PC-3 (cell line): Measurements from ENCODE around the gene NEO1. TPM values are rescaled to one million over a fixed set of nuclear protein-coding genes. Genes with fewer than 3 reads are reported as not detected.

Experiments
- ATAC-seq: fragments of 200-7000 bp; cut with Tn5 transposase; 2 replicates; pipeline ENCODE4 v1.9.1; 2020; ENCODE audit warnings: mild to moderate bottlenecking, moderate library complexity
- BruUV-seq: library from RNA; stranded (reverse); fragments of 400-500 nt; replicated peaks from 2 replicates; lab custom pipeline; 2021; lab: Mats Ljungman, UMichigan
- CTCF ChIA-PET: fragments of 300-600 bp; sonication (Branson Sonifier 250); formaldehyde crosslinking; loops from one replicate; lab custom pipeline; 2022; ENCODE audit warnings: antibody characterized with exemption; lab: Charles Lee
- POLR2A ChIA-PET: fragments of 300-600 bp; sonication (Branson Sonifier 250); formaldehyde crosslinking; loops from one replicate; lab custom pipeline; 2022; ENCODE audit warnings: antibody characterized with exemption; ENCODE audit not compliant: unreplicated experiment; lab: Charles Lee
- DNase-seq: peaks from one replicate; pipeline ENCODE4 v3.0.0-alpha.2; 2015
- H2AFZ ChIP-seq: fragments of 300-600 bp; sonication (generic); 2 replicates; pipeline ENCODE4 v1.6.0; 2016; ENCODE audit warnings: antibody characterized with exemption, low read length
- H3F3A ChIP-seq: fragments of 300-600 bp; sonication (generic); one replicate; pipeline ENCODE4 v1.6.0; 2017; ENCODE audit warnings: antibody characterized with exemption, low read length, control low read depth, mild to moderate bottlenecking; ENCODE audit not compliant: unreplicated experiment
- H3K27ac ChIP-seq: fragments of 300-600 bp; sonication (generic); 2 replicates; pipeline ENCODE4 v1.5.1; 2016; ENCODE audit warnings: mild to moderate bottlenecking, low read length
- H3K27me3 ChIP-seq: fragments of 300-600 bp; sonication (generic); 2 replicates; pipeline ENCODE4 v1.6.1; 2016; ENCODE audit warnings: low read length, mixed read lengths
- H3K36me3 ChIP-seq: fragments of 300-600 bp; sonication (generic); 2 replicates; pipeline ENCODE4 v1.6.1; 2016; ENCODE audit warnings: low read depth, mixed run types, low read length, mixed read lengths
- H3K4me1 ChIP-seq: fragments of 300-600 bp; sonication (generic); 2 replicates; pipeline ENCODE4 v1.5.1; 2016; ENCODE audit warnings: low read length; ENCODE audit not compliant: insufficient read depth
- H3K4me2 ChIP-seq: fragments of 300-600 bp; sonication (generic); 2 replicates; pipeline ENCODE4 v1.6.0; 2016; ENCODE audit warnings: low read length
- H3K4me3 ChIP-seq: fragments of 300-600 bp; sonication (generic); 2 replicates; pipeline ENCODE4 v1.5.1; 2016; ENCODE audit warnings: mild to moderate bottlenecking, low read length, mixed read lengths
- H3K79me2 ChIP-seq: fragments of 300-600 bp; sonication (generic); 2 replicates; pipeline ENCODE4 v1.6.1; 2017; ENCODE audit warnings: low read length, mixed read lengths
- H3K9ac ChIP-seq: fragments of 300-600 bp; sonication (generic); 2 replicates; pipeline ENCODE4 v1.6.0; 2016; ENCODE audit warnings: mild to moderate bottlenecking, low read length
- H3K9me2 ChIP-seq: fragments of 300-600 bp; sonication (generic); replicated peaks from 2 replicates; pipeline ENCODE4 v1.6.1; 2016; ENCODE audit warnings: mixed run types, low read length, mixed read lengths
- H3K9me3 ChIP-seq: fragments of 300-600 bp; sonication (generic); 2 replicates; pipeline ENCODE4 v1.6.1; 2016; ENCODE audit warnings: low read length, mixed read lengths
- H4K20me1 ChIP-seq: fragments of 300-600 bp; sonication (generic); 2 replicates; pipeline ENCODE4 v1.6.1; 2016; ENCODE audit warnings: low read length, mixed read lengths
- CTCF ChIP-seq: fragments of 300-600 bp; sonication (generic); conservative IDR thresholded peaks from 2 replicates; pipeline ENCODE4 v1.5.1; 2017; ENCODE audit warnings: antibody characterized with exemption, low read depth, mild to moderate bottlenecking, low read length
- EZH2 ChIP-seq: fragments of 300-600 bp; sonication (generic); IDR thresholded peaks from one replicate; pipeline ENCODE4 v1.6.1; 2017; ENCODE audit warnings: antibody characterized with exemption, mild to moderate bottlenecking, low read length; ENCODE audit not compliant: unreplicated experiment
- EZH2phosphoT487 ChIP-seq: fragments of 300-600 bp; sonication (generic); IDR thresholded peaks from 2 replicates; pipeline ENCODE4 v1.6.1; 2018; ENCODE audit warnings: mild to moderate bottlenecking, antibody characterized with exemption, low read length, borderline replicate concordance
- intact Hi-C: fragments of 100-400 bp; cut with micrococcal nuclease; formaldehyde crosslinking; loops from 2 replicates; pipeline ENCODE4 v1.9.0; 2023
- total RNA-seq: library from RNA; depleted of rRNA; stranded (reverse); fragments of >200 nt; gene quantifications from 2 replicates; pipeline ENCODE4 v1.2.3, GENCODE V29; 2014

Gene NEO1
- total RNA-seq, 1 experiment from 2014 or later = 1.2 TPM

- no peaks in the 10 kb centered on the region for H3F3A ChIP-seq
- H3K9ac ChIP-seq = no peak overlapping the region
- DNase-seq (no peak), ATAC-seq (no peak)
- no peaks in the 10 kb centered on the region for H4K20me1 ChIP-seq
- ChIA-PET POLR2A (no interaction called here), CTCF (no interaction called here)
- intact Hi-C loops = no loop called here
- BruUV-seq = no TSS peak
- no peak overlapping the region for H2AFZ ChIP-seq
- no peak overlapping the region for H3K27ac ChIP-seq
- no peak overlapping the region for H3K4me3 ChIP-seq
- no peak for TF ChIP-seq EZH2phosphoT487
- no peak for TF ChIP-seq CTCF
- no peak for TF ChIP-seq EZH2
- no peak overlapping the region for H3K4me2 ChIP-seq
- H3K27me3 ChIP-seq = peaks cover 77% of the 10 kb centered on the region
- no peaks in the 10 kb centered on the region for H3K9me3 ChIP-seq
- H3K36me3 ChIP-seq = no peaks in the 10 kb centered on the region
- H3K4me1 ChIP-seq = no peaks in the 10 kb centered on the region
- no peaks in the 10 kb centered on the region for H3K79me2 ChIP-seq
- no peaks in the 10 kb centered on the region for H3K9me2 ChIP-seq
Observed at GRCh38 chr15:73035221-73035620, 17.0 kb upstream of the NEO1 start.

GRCh38 chr15:73038220-73038619 is 14.0 kb upstream of the NEO1 start:
- DNase-seq = no peak
- POLR2A ChIA-PET = no interaction called here
- Histone ChIP-seq H3K4me2 (no peak overlapping the region), H3K9ac (no peak overlapping the region), H3K27me3 (peaks cover 55% of the 10 kb centered on the region), H3F3A (no peaks in the 10 kb centered on the region), H3K27ac (no peak overlapping the region), H4K20me1 (no peaks in the 10 kb centered on the region), H3K79me2 (no peaks in the 10 kb centered on the region), H3K36me3 (no peaks in the 10 kb centered on the region), H3K4me1 (no peaks in the 10 kb centered on the region), H3K9me2 (no peaks in the 10 kb centered on the region), H2AFZ (no peak overlapping the region), H3K4me3 (no peak overlapping the region), H3K9me3 (no peaks in the 10 kb centered on the region)
- no TSS peak for BruUV-seq
- ATAC-seq = no peak
- TF ChIP-seq EZH2 (no peak), EZH2phosphoT487 (no peak), CTCF (no peak)
- intact Hi-C loops = no loop called here
- CTCF ChIA-PET = no interaction called here

- Histone ChIP-seq H3K9me2 (no peaks in the 10 kb centered on the region), H4K20me1 (0 out of 2 replicates have a peak, but pooled peaks cover 5% of the 10 kb centered on the region), H3F3A (no peaks in the 10 kb centered on the region), H3K9me3 (no peaks in the 10 kb centered on the region), H3K4me1 (no peaks in the 10 kb centered on the region), H3K9ac (no peak overlapping the region), H3K27me3 (peaks cover 37% of the 10 kb centered on the region), H3K4me3 (no peak overlapping the region), H3K36me3 (no peaks in the 10 kb centered on the region), H2AFZ (no peak overlapping the region), H3K27ac (no peak overlapping the region), H3K79me2 (no peaks in the 10 kb centered on the region), H3K4me2 (no peak overlapping the region)
- POLR2A ChIA-PET = no interaction called here
- CTCF ChIA-PET = interaction anchor here (0.6 kb wide), 1 partner anchor 705 kb away, joined by 3 read pairs; no protein-coding TSS in a partner anchor
- TF ChIP-seq EZH2phosphoT487 = no peak
- TF ChIP-seq EZH2 = no peak
- no peak for TF ChIP-seq CTCF
- intact Hi-C loops = no loop called here
- no peak for DNase-seq
- ATAC-seq = no peak
- no TSS peak for BruUV-seq
Observed at GRCh38 chr15:73046073-73046472, 6.2 kb upstream of the NEO1 start.
